Prostate gland (tissue), 1 donor: ENCODE data around the gene NTNG1.

Experiments used
- POLR2A ChIP-seq: fragments of 450-650 bp; IDR thresholded peaks from one replicate; pipeline ENCODE4 v1.6.1; 2016; ENCODE audit warnings: antibody characterized with exemption, mild to moderate bottlenecking
- POLR2AphosphoS5 ChIP-seq: sonication (generic); formaldehyde crosslinking; IDR thresholded peaks from one replicate; pipeline ENCODE4 v1.6.1; 2017; ENCODE audit warnings: antibody characterized with exemption

DNA sequence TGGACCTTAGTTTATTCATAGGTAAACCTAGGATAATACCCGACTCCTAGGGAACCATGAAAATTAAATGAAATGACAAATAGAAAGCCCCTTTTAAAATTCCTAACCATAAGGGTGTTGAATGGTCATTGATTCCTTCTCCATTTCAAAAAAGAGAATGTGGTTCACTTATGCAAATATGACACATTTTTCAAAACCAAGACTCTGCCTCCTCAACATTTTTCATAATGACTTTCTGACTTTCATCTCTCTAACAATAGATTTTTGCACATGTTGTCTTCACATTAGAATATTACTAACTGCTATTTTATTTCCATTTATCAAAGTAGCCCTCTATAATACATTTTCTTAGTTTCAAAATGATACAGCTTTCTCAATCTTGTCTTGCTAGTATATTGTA is 169.1 kb downstream of the NTNG1 start:
- no peak for TF ChIP-seq POLR2A
- TF ChIP-seq POLR2AphosphoS5: no peak
